Vagina (tissue), 2 donors: ENCODE measurements around the gene HOXA10. TPM values are rescaled to one million over a fixed set of nuclear protein-coding genes. Genes with fewer than 3 reads are reported as not detected.
A peak's percentile ranks its signal among the peaks of the same experiment; 100 is the strongest.

Experiments used
- DNase-seq, 2 donors: peaks; one replicate each; pipeline ENCODE4 v3.0.0-alpha.2; 2017; ENCODE audit errors: extremely low spot score in 2 of 2
- H3K27ac ChIP-seq: fragments of 200-600 bp; sonication (generic); one replicate; pipeline ENCODE4 v1.5.1; 2019
- H3K27me3 ChIP-seq: fragments of 200-600 bp; sonication (generic); one replicate; pipeline ENCODE4 v1.5.1; 2019
- H3K36me3 ChIP-seq, 2 donors: fragments of 200-600 bp; sonication (generic); one replicate each; pipeline ENCODE4 v1.5.1; 2017 to 2019
- H3K4me1 ChIP-seq: fragments of 200-600 bp; sonication (generic); one replicate; pipeline ENCODE4 v1.5.1; 2019
- H3K4me3 ChIP-seq, 2 donors: fragments of 200-600 bp; sonication (generic); 1 replicate in 1 of 2; 2 replicates in 1 of 2; pipeline ENCODE4 v1.5.1; 2016 to 2019
- H3K9me3 ChIP-seq: fragments of 200-600 bp; sonication (generic); one replicate; pipeline ENCODE4 v1.5.1; 2019
- POLR2A ChIP-seq, 2 donors: fragments of 450-650 bp; IDR thresholded peaks; one replicate each; pipeline ENCODE4 v1.6.1; 2017; ENCODE audit warnings: antibody characterized with exemption in 2 of 2, mild to moderate bottlenecking in 2 of 2, moderate library complexity in 2 of 2
- POLR2AphosphoS5 ChIP-seq, 2 donors: sonication (generic); formaldehyde crosslinking; IDR thresholded peaks; one replicate each; pipeline ENCODE4 v1.9.0; 2017; ENCODE audit warnings: antibody characterized with exemption in 2 of 2, mild to moderate bottlenecking in 2 of 2, low read depth in 1 of 2; ENCODE audit not compliant: insufficient read depth in 1 of 2
- intact Hi-C: fragments of 100-400 bp; cut with DNase I; formaldehyde crosslinking; loops from one replicate; pipeline ENCODE4 v1.15.1; 2023
- total RNA-seq: library from RNA; depleted of rRNA; stranded (reverse); fragments of >200 nt; gene quantifications from one replicate; pipeline ENCODE4 v1.2.3, GENCODE V29; 2016
- TF ChIP-seq, protein P1 (sequence below), 3 experiments: fragments of 450-650 bp in 2 of 3; fragments of 200-600 bp in 1 of 3; sonication (generic) in 1 of 3; IDR thresholded peaks; one replicate each; pipeline ENCODE4 v1.5.1; 2017 to 2019; ENCODE audit warnings: antibody characterized with exemption in 3 of 3, mild to moderate bottlenecking in 2 of 3, moderate library complexity in 2 of 3

HOXA10 gene
- total RNA-seq, 1 donor from 2014 or later: 19.2 TPM

DNA sequence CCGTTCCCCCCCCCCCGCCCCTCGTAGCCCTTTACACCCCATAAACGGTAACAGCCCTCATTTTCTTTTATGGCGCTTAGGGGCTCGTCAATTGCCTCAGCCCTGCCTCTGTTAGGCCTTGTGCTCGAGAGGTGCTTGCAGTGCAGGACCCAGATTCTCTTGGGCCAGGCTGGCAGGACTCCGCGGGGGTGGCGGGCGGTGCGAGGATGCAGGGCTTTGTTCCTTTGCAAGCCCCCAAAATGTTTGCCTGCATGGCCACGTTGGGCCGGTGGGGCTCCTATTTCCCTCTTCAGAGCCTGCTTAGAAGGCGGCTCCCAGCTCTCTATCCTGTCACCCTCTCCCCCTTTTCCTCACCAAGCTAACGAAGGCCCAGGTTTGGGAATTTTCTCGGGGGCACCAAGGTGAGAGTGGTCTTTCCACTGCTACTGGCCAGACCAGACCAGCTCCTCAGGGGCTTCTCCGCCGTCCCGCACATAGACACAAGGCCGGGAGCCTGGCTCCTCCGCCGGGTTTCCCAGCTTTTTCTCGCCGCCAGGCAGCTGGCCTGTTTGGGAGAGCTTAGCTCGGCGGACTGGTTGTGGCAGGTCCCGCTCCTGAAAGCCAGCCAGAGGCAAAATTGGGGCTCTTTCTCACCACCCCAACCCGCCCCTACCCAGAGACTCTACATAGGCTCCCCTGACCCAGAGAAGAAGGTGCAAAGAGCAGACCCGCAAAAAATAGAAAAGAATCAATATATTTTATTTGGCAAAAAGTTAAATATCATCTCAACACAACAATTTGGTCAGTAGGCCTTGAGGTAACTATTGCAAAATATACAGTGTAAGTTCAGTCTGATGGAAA lies 12.2 kb downstream of the HOXA10 start:
- Histone ChIP-seq H3K27me3 (no peaks in the 10 kb centered on the region), H3K4me1 (peaks cover 41% of the 10 kb centered on the region), H3K4me3 (peak overlapping the region; percentile 55 to 64), H3K36me3 (no peaks in the 10 kb centered on the region), H3K9me3 (no peaks in the 10 kb centered on the region), H3K27ac (peak overlapping the region; percentile 17)
- no peak for DNase-seq
- TF ChIP-seq POLR2AphosphoS5 (IDR thresholded peaks at IDR 0.05; ENCODE audit: insufficient read depth in 1 of 2, low read depth in 1 of 2): no peak
- TF ChIP-seq, protein P1, sequence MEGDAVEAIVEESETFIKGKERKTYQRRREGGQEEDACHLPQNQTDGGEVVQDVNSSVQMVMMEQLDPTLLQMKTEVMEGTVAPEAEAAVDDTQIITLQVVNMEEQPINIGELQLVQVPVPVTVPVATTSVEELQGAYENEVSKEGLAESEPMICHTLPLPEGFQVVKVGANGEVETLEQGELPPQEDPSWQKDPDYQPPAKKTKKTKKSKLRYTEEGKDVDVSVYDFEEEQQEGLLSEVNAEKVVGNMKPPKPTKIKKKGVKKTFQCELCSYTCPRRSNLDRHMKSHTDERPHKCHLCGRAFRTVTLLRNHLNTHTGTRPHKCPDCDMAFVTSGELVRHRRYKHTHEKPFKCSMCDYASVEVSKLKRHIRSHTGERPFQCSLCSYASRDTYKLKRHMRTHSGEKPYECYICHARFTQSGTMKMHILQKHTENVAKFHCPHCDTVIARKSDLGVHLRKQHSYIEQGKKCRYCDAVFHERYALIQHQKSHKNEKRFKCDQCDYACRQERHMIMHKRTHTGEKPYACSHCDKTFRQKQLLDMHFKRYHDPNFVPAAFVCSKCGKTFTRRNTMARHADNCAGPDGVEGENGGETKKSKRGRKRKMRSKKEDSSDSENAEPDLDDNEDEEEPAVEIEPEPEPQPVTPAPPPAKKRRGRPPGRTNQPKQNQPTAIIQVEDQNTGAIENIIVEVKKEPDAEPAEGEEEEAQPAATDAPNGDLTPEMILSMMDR (IDR thresholded peaks at IDR 0.05): no peak
- no peak for TF ChIP-seq POLR2A (IDR thresholded peaks at IDR 0.05)
- intact Hi-C loops: loop anchor here (10.0 kb wide), 1 partner anchor 1307 kb away; no protein-coding TSS in a partner anchor

GRCh38 chr7:27161214-27161720 lies 12.9 kb downstream of the HOXA10 start:
- DNase-seq: no peak
- peak overlapping the region; percentile 75 for H3K27ac ChIP-seq
- intact Hi-C loops: loop anchor here (10.0 kb wide), 1 partner anchor 1306 kb away; no protein-coding TSS in a partner anchor
- H3K27me3 ChIP-seq: no peaks in the 10 kb centered on the region
- H3K4me1 ChIP-seq: peaks cover 38% of the 10 kb centered on the region
- TF ChIP-seq POLR2A (IDR thresholded peaks at IDR 0.05) (no peak), POLR2AphosphoS5 (IDR thresholded peaks at IDR 0.05; ENCODE audit: insufficient read depth in 1 of 2, low read depth in 1 of 2) (no peak)
- TF ChIP-seq, protein P1 (IDR thresholded peaks at IDR 0.05): peak in 1 of 3 experiments; percentile 0
- H3K9me3 ChIP-seq: no peaks in the 10 kb centered on the region
- no peaks in the 10 kb centered on the region for H3K36me3 ChIP-seq
- peak overlapping the region; percentile 55 to 64 for H3K4me3 ChIP-seq

GRCh38 chr7:27160546-27161213 lies 13.4 kb downstream of the HOXA10 start:
- Histone ChIP-seq H3K9me3 (no peaks in the 10 kb centered on the region), H3K4me3 (peak overlapping the region; percentile 55 to 64), H3K4me1 (peaks cover 42% of the 10 kb centered on the region), H3K27me3 (no peaks in the 10 kb centered on the region), H3K36me3 (no peaks in the 10 kb centered on the region), H3K27ac (peak overlapping the region; percentile 75)
- TF ChIP-seq POLR2A (IDR thresholded peaks at IDR 0.05): no peak
- peak; percentile 9 to 29 for TF ChIP-seq POLR2AphosphoS5 (IDR thresholded peaks at IDR 0.05; ENCODE audit: insufficient read depth in 1 of 2, low read depth in 1 of 2)
- TF ChIP-seq, protein P1 (IDR thresholded peaks at IDR 0.05): peak; percentile 98 to 100 (median 99)
- no peak for DNase-seq
- intact Hi-C loops: loop anchor here (10.0 kb wide), 1 partner anchor 1306 kb away; no protein-coding TSS in a partner anchor

GRCh38 chr7:27160145-27160545 lies 14.0 kb downstream of the HOXA10 start:
- intact Hi-C loops: loop anchor here (10.0 kb wide), 1 partner anchor 1305 kb away; no protein-coding TSS in a partner anchor
- Histone ChIP-seq H3K27ac (peak overlapping the region; percentile 75), H3K4me1 (peaks cover 44% of the 10 kb centered on the region), H3K4me3 (peak overlapping the region; percentile 55 to 64), H3K27me3 (no peaks in the 10 kb centered on the region), H3K9me3 (no peaks in the 10 kb centered on the region), H3K36me3 (no peaks in the 10 kb centered on the region)
- no peak for TF ChIP-seq POLR2AphosphoS5 (IDR thresholded peaks at IDR 0.05; ENCODE audit: insufficient read depth in 1 of 2, low read depth in 1 of 2)
- no peak for TF ChIP-seq POLR2A (IDR thresholded peaks at IDR 0.05)
- TF ChIP-seq, protein P1 (IDR thresholded peaks at IDR 0.05): no peak
- no peak for DNase-seq
